ENCODE measurements around the gene IL1RAPL2.

DNA sequence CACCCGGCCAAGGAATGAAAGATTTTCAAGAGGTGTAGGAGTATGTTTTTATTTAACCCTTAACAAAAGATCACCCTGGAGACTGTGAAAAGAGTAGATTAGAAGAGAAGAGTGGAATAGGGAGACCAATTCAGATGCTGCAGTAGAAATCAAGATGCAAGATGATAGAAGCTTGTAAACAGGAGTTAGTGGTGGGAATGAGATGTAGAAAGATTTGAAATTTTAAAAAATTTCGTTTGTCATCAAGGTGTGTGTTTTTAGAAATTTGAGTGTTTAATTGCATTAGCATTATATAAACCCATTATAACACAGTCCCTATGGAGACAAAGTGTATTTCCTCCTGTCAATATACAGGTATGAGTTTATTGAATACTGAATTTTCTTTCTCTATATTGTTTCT is 42.1 kb upstream of the IL1RAPL2 start:
- TF ChIP-seq, protein P1, sequence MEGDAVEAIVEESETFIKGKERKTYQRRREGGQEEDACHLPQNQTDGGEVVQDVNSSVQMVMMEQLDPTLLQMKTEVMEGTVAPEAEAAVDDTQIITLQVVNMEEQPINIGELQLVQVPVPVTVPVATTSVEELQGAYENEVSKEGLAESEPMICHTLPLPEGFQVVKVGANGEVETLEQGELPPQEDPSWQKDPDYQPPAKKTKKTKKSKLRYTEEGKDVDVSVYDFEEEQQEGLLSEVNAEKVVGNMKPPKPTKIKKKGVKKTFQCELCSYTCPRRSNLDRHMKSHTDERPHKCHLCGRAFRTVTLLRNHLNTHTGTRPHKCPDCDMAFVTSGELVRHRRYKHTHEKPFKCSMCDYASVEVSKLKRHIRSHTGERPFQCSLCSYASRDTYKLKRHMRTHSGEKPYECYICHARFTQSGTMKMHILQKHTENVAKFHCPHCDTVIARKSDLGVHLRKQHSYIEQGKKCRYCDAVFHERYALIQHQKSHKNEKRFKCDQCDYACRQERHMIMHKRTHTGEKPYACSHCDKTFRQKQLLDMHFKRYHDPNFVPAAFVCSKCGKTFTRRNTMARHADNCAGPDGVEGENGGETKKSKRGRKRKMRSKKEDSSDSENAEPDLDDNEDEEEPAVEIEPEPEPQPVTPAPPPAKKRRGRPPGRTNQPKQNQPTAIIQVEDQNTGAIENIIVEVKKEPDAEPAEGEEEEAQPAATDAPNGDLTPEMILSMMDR (IDR thresholded peaks at IDR 0.05; ENCODE audit: extremely low read depth in 1 of 2, insufficient read depth in 1 of 2, low read depth in 1 of 2, low read length in 2 of 2): no peak
- TF ChIP-seq EZH2 (IDR thresholded peaks at IDR 0.05; ENCODE audit: borderline replicate concordance, low read depth, low read length, severe bottlenecking) (no peak), FOS (IDR thresholded peaks at IDR 0.05; ENCODE audit: borderline replicate concordance, insufficient read depth, low read length) (no peak)
